Measurements from ENCODE around the gene CCDC9B.

CCDC9B gene

GRCh38 chr15:40368719-40369473 is 28.2 kb upstream of the CCDC9B start:
- no peak for TF ChIP-seq CTCF (conservative IDR thresholded peaks at IDR 0.05)

GRCh38 chr15:40367686-40368611 is 27.2 kb upstream of the CCDC9B start:
- TF ChIP-seq CTCF (conservative IDR thresholded peaks at IDR 0.05), result peak; percentile 62
- H3K27ac ChIP-seq, result peak overlapping the region; percentile 52

More at GRCh38 chr15:40368719-40369473, 28.2 kb upstream of the CCDC9B start:
- no peak overlapping the region for H3K27ac ChIP-seq

- TF ChIP-seq CTCF (conservative IDR thresholded peaks at IDR 0.05), result no peak
- H3K27ac ChIP-seq, result peak overlapping the region; percentile 52
Observed at GRCh38 chr15:40367371-40367685, 26.6 kb upstream of the CCDC9B start.

- TF ChIP-seq CTCF (conservative IDR thresholded peaks at IDR 0.05), result no peak
- H3K27ac ChIP-seq, result peak overlapping the region; percentile 52
Observed at GRCh38 chr15:40366457-40367370, 26.0 kb upstream of the CCDC9B start.

- no peak for TF ChIP-seq CTCF (conservative IDR thresholded peaks at IDR 0.05)
- H3K27ac ChIP-seq, result no peak overlapping the region
Observed at GRCh38 chr15:40365624-40366456, 25.1 kb upstream of the CCDC9B start.

- TF ChIP-seq CTCF (conservative IDR thresholded peaks at IDR 0.05), result no peak
- H3K27ac ChIP-seq, result no peak overlapping the region
Observed at GRCh38 chr15:40365016-40365415, 24.3 kb upstream of the CCDC9B start.
